K562 (cell line): Measurements from ENCODE around the gene PLEKHN1. TPM values are rescaled to one million over a fixed set of nuclear protein-coding genes. Genes with fewer than 3 reads are reported as not detected.

Source experiments
- ATAC-seq: fragments of 200-7000 bp; cut with Tn5 transposase; 3 replicates; pipeline ENCODE4 v1.9.1; 2020; ENCODE audit warnings: moderate library complexity
- BruUV-seq: library from RNA; stranded (reverse); fragments of 400-500 nt; replicated peaks from 2 replicates; lab custom pipeline; 2021; lab: Mats Ljungman, UMichigan
- CTCF ChIA-PET: fragments of 300-600 bp; formaldehyde crosslinking; extraction: SDS; loops from one replicate; lab custom pipeline; 2021; ENCODE audit warnings: low intra/inter-chr PET ratio; lab: Yijun Ruan, JAX
- POLR2A ChIA-PET: fragments of 300-600, 350-650 bp; sonication (Branson Sonifier 250); formaldehyde crosslinking; extraction: SDS; loops from one replicate; lab custom pipeline; 2021; ENCODE audit warnings: antibody characterized with exemption, inconsistent platforms; lab: Yijun Ruan, JAX
- DNase-seq, 4 experiments: peaks; one replicate each; pipeline versions ENCODE4 v3.0.0 to v3.0.0-alpha.2; 2011 to 2018; ENCODE audit warnings: low spot score in 3 of 4, mixed read lengths in 3 of 4; ENCODE audit errors: extremely low read depth in 1 of 4
- FAIRE-seq: peaks from 2 replicates; lab custom pipeline; 2011; peaks lifted over from hg19 to GRCh38; lab: Jason Lieb, UNC
- H2AFZ ChIP-seq: 2 replicates; pipeline ENCODE4 v1.6.0; 2011; ENCODE audit warnings: low read depth, low read length, control low read depth, inconsistent platforms
- H3K27ac ChIP-seq: fragments of 200-600 bp; 3 replicates; pipeline ENCODE4 v1.8.0; 2011; ENCODE audit warnings: low read depth, mild to moderate bottlenecking, control low read depth, inconsistent platforms, low read length, moderate library complexity, mixed read lengths; ENCODE audit errors: extremely low read depth
- H3K27me3 ChIP-seq, 2 experiments: fragments of 300-600 bp in 1 of 2; 2 replicates in 1 of 2; 3 replicates in 1 of 2; pipeline versions ENCODE4 v1.6.0 to v1.8.0; 2011; ENCODE audit warnings: inconsistent platforms in 2 of 2, low read length in 2 of 2, mild to moderate bottlenecking in 1 of 2, mixed read lengths in 1 of 2, moderate library complexity in 1 of 2; ENCODE audit not compliant: control insufficient read depth in 2 of 2, insufficient read depth in 2 of 2
- H3K36me3 ChIP-seq: fragments of 300-600 bp; 3 replicates; pipeline ENCODE4 v1.8.0; 2011; ENCODE audit warnings: mild to moderate bottlenecking, low read length, inconsistent platforms; ENCODE audit not compliant: control insufficient read depth, insufficient read depth
- H3K4me1 ChIP-seq, 2 experiments: fragments of 200-600 bp in 1 of 2; replicated peaks in 1 of 2; 2 replicates in 1 of 2; 3 replicates in 1 of 2; pipeline versions ENCODE4 v1.5.1 to v1.8.0; 2011; ENCODE audit warnings: inconsistent platforms in 2 of 2, low read length in 2 of 2, mild to moderate bottlenecking in 1 of 2, mixed read lengths in 1 of 2, moderate library complexity in 1 of 2; ENCODE audit not compliant: control insufficient read depth in 2 of 2, insufficient read depth in 2 of 2
- H3K4me2 ChIP-seq: 2 replicates; pipeline ENCODE4 v1.6.1; 2011; ENCODE audit warnings: low read length, control low read depth, inconsistent platforms, mixed read lengths; ENCODE audit not compliant: insufficient read depth
- H3K4me3 ChIP-seq: fragments of 200-600 bp; sonication (generic), shearing (Covaris generic); 2 replicates; pipeline ENCODE4 v1.5.1; 2016; ENCODE audit warnings: control low read depth, inconsistent platforms
- H3K79me2 ChIP-seq: fragments of 200-600 bp; 3 replicates; pipeline ENCODE4 v1.8.0; 2011; ENCODE audit warnings: low read length, inconsistent platforms; ENCODE audit not compliant: control insufficient read depth, insufficient read depth
- H3K9ac ChIP-seq, 2 experiments: 2 replicates each; pipeline versions ENCODE4 v1.6.0 to v1.6.1; 2011; ENCODE audit warnings: low read depth in 2 of 2, low read length in 2 of 2, control low read depth in 1 of 2, inconsistent platforms in 1 of 2, mild to moderate bottlenecking in 1 of 2, mixed read lengths in 1 of 2; ENCODE audit not compliant: insufficient read depth in 1 of 2
- H3K9me1 ChIP-seq: one replicate; pipeline ENCODE4 v1.6.0; 2011; ENCODE audit warnings: inconsistent platforms, mild to moderate bottlenecking, low read length, moderate library complexity; ENCODE audit not compliant: control insufficient read depth, insufficient read depth
- H3K9me3 ChIP-seq: replicated peaks from 2 replicates; pipeline ENCODE4 v1.5.1; 2011; ENCODE audit warnings: low read depth, low read length, inconsistent platforms; ENCODE audit not compliant: control insufficient read depth, insufficient read depth
- H4K20me1 ChIP-seq: replicated peaks from 2 replicates; pipeline ENCODE4 v1.6.1; 2011; ENCODE audit warnings: low read length, inconsistent platforms, mixed read lengths; ENCODE audit not compliant: control insufficient read depth, insufficient read depth
- ATF2 ChIP-seq: sonication (generic); formaldehyde crosslinking; IDR thresholded peaks from 2 replicates; pipeline ENCODE4 v1.8.1; 2022; ENCODE audit warnings: missing genetic modification reagents
- CGGBP1 ChIP-seq: fragments of 250-450 bp; sonication (Bioruptor Pico); IDR thresholded peaks from 2 replicates; pipeline ENCODE4 v1.9.0; 2021; ENCODE audit warnings: mild to moderate bottlenecking
- DNMT1 ChIP-seq: fragments of 450-650 bp; IDR thresholded peaks from 2 replicates; pipeline ENCODE4 v1.6.1; 2016; ENCODE audit warnings: antibody characterized with exemption, mild to moderate bottlenecking
- FOXJ2 ChIP-seq: fragments of 200-800 bp; sonication (Bioruptor generic); IDR thresholded peaks from 2 replicates; pipeline ENCODE4 v1.6.1; 2016; ENCODE audit warnings: missing genetic modification characterization, missing compliant biosample characterization
- KAT8 ChIP-seq: fragments of 450-650 bp; IDR thresholded peaks from 2 replicates; pipeline ENCODE4 v1.6.1; 2016; ENCODE audit warnings: low read depth, mild to moderate bottlenecking
- KDM4B ChIP-seq, 2 experiments: fragments of 450-650 bp in 1 of 2; sonication (generic) in 1 of 2; IDR thresholded peaks; 2 replicates each; pipeline ENCODE4 v1.6.1; 2016 to 2017; ENCODE audit warnings: borderline replicate concordance in 2 of 2, antibody characterized with exemption in 1 of 2, low read depth in 1 of 2, mild to moderate bottlenecking in 1 of 2
- PHB2 ChIP-seq: fragments of 450-650 bp; IDR thresholded peaks from 2 replicates; pipeline ENCODE4 v1.6.1; 2017; ENCODE audit warnings: low read depth
- POLR2H ChIP-seq: IDR thresholded peaks from 2 replicates; pipeline ENCODE4 v1.6.1; 2016; ENCODE audit warnings: missing genetic modification characterization, low read depth, mild to moderate bottlenecking, control low read depth, missing compliant biosample characterization, moderate library complexity
- RBFOX2 ChIP-seq: fragments of 200-400 bp; formaldehyde crosslinking; IDR thresholded peaks from 2 replicates; pipeline ENCODE4 v1.6.1; 2017; ENCODE audit warnings: low read depth, mild to moderate bottlenecking, low read length, moderate library complexity
- SP2 ChIP-seq: IDR thresholded peaks from 2 replicates; pipeline ENCODE4 v1.6.1; 2011; ENCODE audit warnings: mild to moderate bottlenecking, low read depth, low read length, moderate library complexity; ENCODE audit not compliant: poor library complexity, severe bottlenecking; ENCODE audit errors: extremely low read depth
- THAP12 ChIP-seq: fragments of 250-450 bp; sonication (Bioruptor Pico); IDR thresholded peaks from 2 replicates; pipeline ENCODE4 v1.9.0; 2021; ENCODE audit warnings: mild to moderate bottlenecking, inconsistent platforms
- ZBTB33 ChIP-seq: sonication (generic); formaldehyde crosslinking; IDR thresholded peaks from 2 replicates; pipeline ENCODE4 v1.8.1; 2023; ENCODE audit warnings: mild to moderate bottlenecking, missing genetic modification reagents
- ZNF197 ChIP-seq: fragments of 200-800 bp; sonication (Bioruptor generic); IDR thresholded peaks from 2 replicates; pipeline ENCODE4 v1.6.1; 2016; ENCODE audit warnings: low read depth, missing genetic modification characterization, missing compliant biosample characterization
- ZNF639 ChIP-seq, 2 experiments: fragments of 200-800 bp in 1 of 2; sonication (Bioruptor generic) in 1 of 2; sonication (generic) in 1 of 2; formaldehyde crosslinking in 1 of 2; IDR thresholded peaks in 1 of 2; conservative IDR thresholded peaks in 1 of 2; 2 replicates each; pipeline versions ENCODE4 v1.5.0 to v1.6.1; 2016 to 2020; ENCODE audit warnings: missing compliant biosample characterization in 1 of 2, missing genetic modification characterization in 1 of 2, missing genetic modification reagents in 1 of 2
- ZNF79 ChIP-seq: fragments of 250-450 bp; sonication (Bioruptor Pico); IDR thresholded peaks from 2 replicates; pipeline ENCODE4 v1.4.0; 2020; ENCODE audit warnings: low read depth, mild to moderate bottlenecking, moderate library complexity
- WGBS: fragments of 100-300 bp; shearing (Covaris generic); methylation state at CpG from one replicate; pipeline ENCODE4 v1.1.6; 2016; ENCODE audit warnings: low coverage, mixed read lengths; ENCODE audit not compliant: insufficient coverage; ENCODE audit errors: missing lambda C conversion rate; 5-methylcytosine and 5-hydroxymethylcytosine counted together
- in situ Hi-C: fragments of 300-500 bp; cut with MboI; formaldehyde crosslinking; loops from 4 replicates; pipeline ENCODE4 v1.15.0; 2018; ENCODE audit warnings: inconsistent platforms, mixed read lengths
- intact Hi-C: fragments of 100-400 bp; cut with micrococcal nuclease; formaldehyde crosslinking; loops from 2 replicates; pipeline ENCODE4 v1.14.2; 2022
- polyA plus RNA-seq, 8 experiments: library from polyadenylated mRNA; depleted of rRNA in 4 of 8; stranded (reverse) in 5 of 8; unstranded in 3 of 8; fragments of >200 nt; fragmentation: Nextera tagmentation in 2 of 8; fragmentation: Illumina TruSeq in 1 of 8; extraction: Ambion mirVana in 2 of 8; extraction: Trizol in 1 of 8; gene quantifications; 2 replicates each; pipeline versions ENCODE4 v1.2.1 to v1.2.3, GENCODE V29; 2011 to 2014; ENCODE audit warnings: inconsistent platforms in 1 of 8, missing spikeins in 1 of 8
- total RNA-seq, 7 experiments: library from RNA; depleted of rRNA in 6 of 7; stranded (reverse); fragments of >200 nt in 6 of 7; fragmentation: Illumina TruSeq in 2 of 7; extraction: Trizol in 2 of 7; gene quantifications; 2 replicates each; pipeline versions ENCODE4 v1.2.1 to v1.2.3, GENCODE V29; 2011 to 2021; ENCODE audit warnings: low replicate concordance in 1 of 7

The PLEKHN1 gene
- total and polyA plus RNA-seq, 9 of the 15 experiments (the other 6 are each of a cell fraction or from before 2014, with no cell fraction given): 0.07 to 1.5 (median 0.13) TPM; not detected in 2

- TSS peak; percentile 34 for BruUV-seq
- H3K27ac ChIP-seq: no peak overlapping the region
- POLR2A ChIA-PET: no interaction called here
- intact Hi-C loops (no loop called here), in situ Hi-C loops (no loop called here)
- ATAC-seq (no peak), DNase-seq (no peak), FAIRE-seq (no peak)
- H3K4me3 ChIP-seq: no peak overlapping the region
- peaks cover 42% of the 10 kb centered on the region; the same call in 2 of the 3 replicates for H3K36me3 ChIP-seq
- H4K20me1 ChIP-seq: peaks cover 5% of the 10 kb centered on the region
- CTCF ChIA-PET: no interaction called here
- no peak overlapping the region for H2AFZ ChIP-seq
- no peaks in the 10 kb centered on the region for H3K9me3 ChIP-seq
- peaks cover 20 to 87% of the 10 kb centered on the region in 2 experiments for H3K4me1 ChIP-seq
- H3K79me2 ChIP-seq: peaks cover 22% of the 10 kb centered on the region
- no peaks in the 10 kb centered on the region for H3K27me3 ChIP-seq
- no peak overlapping the region for H3K4me2 ChIP-seq
- no peak overlapping the region for H3K9ac ChIP-seq
- WGBS: 92% methylated on average over 16 of the region's 16 CpGs
- no peaks in the 10 kb centered on the region for H3K9me1 ChIP-seq
- TF ChIP-seq ZNF639 (CRISPR knock-in tag; conservative IDR thresholded peaks at IDR 0.05 in 1 of 2, IDR thresholded peaks at IDR 0.05 in 1 of 2) (no peak), ATF2 (no peak), RBFOX2 (0 out of 2 replicates have a peak, but pooled peaks have one; percentile 12), THAP12 (CRISPR knock-in tag) (no peak), POLR2H (no peak), CGGBP1 (CRISPR knock-in tag) (no peak), DNMT1 (no peak), SP2 (no peak), FOXJ2 (no peak), ZNF79 (no peak), KDM4B (IDR thresholded peaks at IDR 0.05; ENCODE audit: borderline replicate concordance in 2 of 2, low read depth in 1 of 2) (no peak), ZNF197 (CRISPR knock-in tag) (no peak), ZBTB33 (peak; percentile 50; the same call in 1 of the 2 replicates), PHB2 (no peak), KAT8 (no peak)
Measured at GRCh38 chr1:963301-963651, 3.0 kb upstream of the PLEKHN1 start.
